HG02885 (cell line): ENCODE data around the gene TEDC2.

Experiments used
- ATAC-seq: cut with Tn5 transposase; IDR thresholded peaks from one replicate; pipeline ENCODE4 v1.9.1; 2021; ENCODE audit warnings: mild to moderate bottlenecking; ENCODE audit not compliant: unreplicated experiment, poor library complexity

The TEDC2 gene

DNA sequence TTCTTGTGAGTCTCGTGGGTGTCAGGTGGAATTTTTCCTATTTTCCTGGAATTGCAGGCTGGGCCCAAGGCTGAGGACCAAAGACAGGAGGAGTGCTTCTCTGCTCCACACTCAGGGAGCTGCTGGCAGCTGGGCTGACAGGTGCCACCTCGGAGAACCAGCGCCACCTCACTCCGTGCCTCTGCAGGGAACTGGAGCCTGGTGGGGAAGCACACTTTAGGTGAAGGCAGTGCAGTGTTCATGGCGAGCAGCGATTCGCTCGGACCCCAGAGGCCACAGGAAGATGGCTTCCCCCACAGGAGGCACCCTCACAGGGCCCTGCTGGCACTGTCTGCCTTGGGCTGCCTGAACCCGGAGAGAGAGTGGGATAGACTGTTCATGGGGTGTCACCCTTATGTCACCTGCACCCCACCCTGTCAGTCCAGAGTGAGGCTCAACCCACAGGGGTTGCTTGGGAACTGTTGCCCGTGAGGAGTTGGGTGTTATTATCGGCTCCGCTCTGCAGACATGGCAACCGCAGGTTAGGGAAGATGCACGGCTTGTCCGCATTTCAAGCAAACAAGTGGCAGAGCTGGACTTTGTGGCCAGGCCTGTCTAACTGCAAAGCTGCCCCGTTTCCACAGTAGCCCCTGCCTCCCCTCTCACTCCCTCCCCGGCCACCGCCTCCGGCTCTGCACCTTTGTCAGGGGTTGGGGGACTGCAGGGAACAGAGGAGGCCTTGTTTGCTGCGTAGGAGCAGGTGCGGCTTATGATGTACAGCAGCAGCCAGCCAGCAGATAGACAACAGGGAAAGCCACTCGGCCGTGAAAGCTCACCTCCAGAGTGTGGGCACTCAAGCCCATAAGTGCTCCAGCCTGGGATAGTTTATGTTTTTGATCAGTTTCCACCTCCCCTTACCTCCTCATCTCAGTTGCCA lies 30.5 kb downstream of the TEDC2 start:
- ATAC-seq = no peak

DNA sequence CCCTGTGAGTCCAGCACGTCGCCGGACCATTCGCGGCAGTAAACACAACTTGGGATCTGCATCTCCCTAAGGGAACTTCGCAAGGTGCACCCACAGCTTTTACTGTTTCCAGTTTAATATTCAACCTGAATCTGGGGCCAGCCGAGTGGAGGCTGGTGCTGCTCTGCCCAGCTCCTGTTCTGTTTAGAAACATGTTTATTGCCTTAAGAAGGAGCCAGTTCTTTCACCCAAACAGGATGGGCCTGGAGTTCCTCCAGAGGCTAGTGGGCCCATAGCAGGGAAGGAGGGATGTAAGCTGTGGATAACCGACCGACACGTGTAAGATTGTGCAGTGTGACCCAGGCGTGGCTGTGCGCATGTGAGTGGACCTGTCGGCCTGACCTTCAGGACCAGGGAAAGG lies 32.4 kb downstream of the TEDC2 start:
- no peak for ATAC-seq

DNA sequence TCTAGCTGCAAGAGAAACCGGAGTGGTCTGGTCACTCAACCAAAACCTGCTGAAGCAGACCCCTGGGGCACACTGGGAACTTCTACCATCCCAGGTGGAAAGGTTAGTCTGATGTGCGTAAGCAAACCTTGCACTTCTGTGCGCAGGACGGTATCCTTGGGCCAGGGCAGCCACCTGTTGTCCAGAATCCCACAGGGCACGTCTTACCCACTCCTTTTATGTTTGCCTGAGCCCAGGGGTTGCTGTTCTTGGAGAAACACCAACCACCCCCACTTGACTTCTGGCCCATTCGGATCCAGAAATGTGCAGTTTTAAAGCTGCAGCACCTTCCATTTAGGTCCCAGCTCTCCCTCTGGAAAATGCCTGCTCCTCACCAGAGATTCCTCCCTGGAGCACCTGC lies 33.7 kb downstream of the TEDC2 start:
- no peak for ATAC-seq

DNA sequence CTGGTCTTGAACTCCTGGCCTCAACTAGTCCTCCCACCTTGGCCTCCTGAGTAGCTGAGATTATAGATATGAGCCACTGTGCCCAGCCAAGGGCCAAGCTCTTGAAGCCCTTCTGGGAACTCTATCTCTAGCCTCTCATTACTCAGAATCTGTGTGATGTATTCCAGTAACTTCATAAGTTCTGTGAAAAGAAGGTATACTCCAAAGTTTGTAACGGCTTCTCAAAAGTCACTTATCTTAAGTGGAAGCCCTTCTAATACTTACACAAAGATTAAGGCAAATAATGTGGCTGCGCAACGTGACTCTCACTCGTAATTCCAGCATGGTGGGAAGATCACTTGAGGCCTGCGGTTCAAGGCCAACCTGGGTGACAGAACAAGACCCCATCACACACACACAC lies 34.7 kb downstream of the TEDC2 start:
- no peak for ATAC-seq

DNA sequence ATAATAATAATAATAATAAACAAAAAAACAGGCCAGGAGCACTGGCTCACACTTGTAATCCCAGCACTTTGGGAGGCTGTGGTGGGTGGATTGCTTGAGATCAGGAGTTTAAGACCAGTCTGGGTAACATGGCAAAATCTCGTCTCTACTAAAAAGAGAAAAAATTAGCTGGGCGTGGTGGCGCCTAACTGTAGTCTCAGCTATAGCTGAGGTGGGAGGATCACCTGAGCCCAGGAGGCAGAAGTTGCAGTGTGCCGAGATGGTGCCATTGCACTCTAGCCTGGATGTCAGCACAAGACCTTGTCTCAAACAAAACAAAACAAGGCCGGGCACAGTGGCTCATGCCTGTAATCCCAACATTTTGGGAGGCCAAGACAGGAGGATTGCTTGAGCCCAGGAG lies 35.1 kb downstream of the TEDC2 start:
- ATAC-seq = no peak

DNA sequence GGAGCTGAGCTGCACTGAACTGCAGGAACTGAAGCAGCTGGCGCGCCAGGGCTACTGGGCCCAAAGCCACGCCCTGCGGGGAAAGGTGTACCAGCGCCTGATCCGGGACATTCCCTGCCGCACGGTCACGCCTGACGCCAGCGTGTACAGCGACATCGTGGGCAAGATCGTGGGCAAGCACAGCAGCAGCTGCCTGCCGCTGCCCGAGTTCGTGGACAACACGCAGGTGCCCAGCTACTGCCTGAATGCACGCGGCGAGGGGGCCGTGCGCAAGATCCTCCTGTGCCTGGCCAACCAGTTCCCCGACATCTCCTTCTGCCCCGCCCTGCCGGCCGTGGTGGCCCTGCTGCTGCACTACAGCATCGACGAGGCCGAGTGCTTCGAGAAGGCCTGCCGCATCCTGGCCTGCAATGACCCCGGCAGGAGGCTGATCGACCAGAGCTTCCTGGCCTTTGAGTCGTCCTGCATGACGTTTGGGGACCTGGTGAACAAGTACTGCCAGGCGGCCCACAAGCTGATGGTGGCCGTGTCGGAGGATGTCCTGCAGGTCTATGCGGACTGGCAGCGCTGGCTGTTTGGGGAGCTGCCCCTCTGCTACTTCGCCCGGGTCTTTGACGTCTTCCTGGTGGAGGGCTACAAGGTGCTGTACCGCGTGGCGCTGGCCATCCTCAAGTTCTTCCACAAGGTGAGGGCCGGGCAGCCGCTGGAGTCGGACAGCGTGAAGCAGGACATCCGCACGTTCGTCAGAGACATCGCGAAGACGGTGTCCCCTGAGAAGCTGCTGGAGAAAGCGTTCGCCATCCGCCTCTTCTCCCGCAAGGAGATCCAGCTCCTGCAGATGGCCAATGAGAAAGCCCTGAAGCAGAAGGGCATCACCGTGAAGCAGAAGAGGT lies 36.6 kb downstream of the TEDC2 start:
- ATAC-seq = no peak

DNA sequence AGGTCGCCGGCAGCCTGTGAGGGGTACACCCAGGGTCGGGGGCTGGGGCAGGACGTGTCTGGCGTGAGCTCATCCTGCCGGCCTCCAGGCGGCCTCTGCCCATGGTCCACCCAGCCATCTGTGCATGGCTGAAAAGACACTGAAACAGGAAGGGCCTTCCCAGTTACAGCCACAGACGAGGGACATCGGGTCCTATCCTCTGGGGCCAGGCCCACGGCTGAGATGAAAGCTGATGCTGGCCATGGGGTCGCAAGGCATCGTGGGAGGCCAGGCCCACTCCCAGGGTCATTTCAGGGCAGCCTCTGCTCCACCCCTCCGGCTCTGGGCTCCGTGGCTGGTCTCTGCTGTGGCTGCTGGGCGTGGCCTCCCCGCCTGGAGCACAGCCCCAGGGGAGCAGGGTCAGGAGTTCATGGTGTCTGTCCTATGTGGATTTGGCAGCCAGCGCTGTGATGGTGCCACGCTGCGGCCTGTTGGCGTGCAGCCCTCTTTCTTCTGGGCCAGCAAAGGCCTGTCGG lies 37.3 kb downstream of the TEDC2 start:
- no peak for ATAC-seq

DNA sequence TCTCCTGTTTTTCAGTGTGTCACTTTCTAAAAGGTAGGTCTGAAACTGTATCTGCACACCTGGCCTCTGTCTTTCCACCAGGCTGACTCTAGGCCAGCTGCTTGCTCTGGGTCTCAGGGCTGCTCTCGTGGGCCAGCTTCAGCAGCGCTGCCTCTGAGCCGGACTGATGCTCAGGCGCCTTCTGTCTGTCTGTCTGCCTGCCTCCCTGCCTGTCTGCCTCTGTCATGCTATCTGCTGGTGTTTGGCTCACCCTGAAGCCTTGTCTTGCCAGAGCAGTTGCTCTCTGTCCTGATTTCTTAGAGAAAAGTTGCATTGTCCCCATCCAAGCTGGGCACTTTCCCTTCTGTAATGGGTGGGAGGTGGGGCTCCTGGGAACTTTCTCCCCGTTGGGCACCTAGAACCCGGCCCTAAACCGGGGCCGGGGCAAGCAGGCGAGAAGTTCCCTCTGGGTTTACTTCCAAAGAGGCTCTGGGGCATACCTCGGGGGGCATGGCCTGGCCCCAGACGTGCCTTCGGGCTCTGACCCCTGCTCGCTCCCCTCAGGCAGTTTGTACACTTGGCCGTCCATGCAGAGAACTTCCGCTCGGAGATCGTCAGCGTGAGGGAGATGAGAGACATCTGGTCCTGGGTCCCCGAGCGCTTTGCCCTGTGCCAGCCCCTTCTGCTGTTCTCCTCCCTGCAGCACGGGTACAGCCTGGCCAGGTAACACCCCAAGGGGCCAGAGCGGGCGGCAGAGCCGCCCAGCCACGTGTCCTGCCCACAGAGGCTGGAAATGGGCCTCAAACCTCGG lies 38.0 kb downstream of the TEDC2 start:
- no peak for ATAC-seq

DNA sequence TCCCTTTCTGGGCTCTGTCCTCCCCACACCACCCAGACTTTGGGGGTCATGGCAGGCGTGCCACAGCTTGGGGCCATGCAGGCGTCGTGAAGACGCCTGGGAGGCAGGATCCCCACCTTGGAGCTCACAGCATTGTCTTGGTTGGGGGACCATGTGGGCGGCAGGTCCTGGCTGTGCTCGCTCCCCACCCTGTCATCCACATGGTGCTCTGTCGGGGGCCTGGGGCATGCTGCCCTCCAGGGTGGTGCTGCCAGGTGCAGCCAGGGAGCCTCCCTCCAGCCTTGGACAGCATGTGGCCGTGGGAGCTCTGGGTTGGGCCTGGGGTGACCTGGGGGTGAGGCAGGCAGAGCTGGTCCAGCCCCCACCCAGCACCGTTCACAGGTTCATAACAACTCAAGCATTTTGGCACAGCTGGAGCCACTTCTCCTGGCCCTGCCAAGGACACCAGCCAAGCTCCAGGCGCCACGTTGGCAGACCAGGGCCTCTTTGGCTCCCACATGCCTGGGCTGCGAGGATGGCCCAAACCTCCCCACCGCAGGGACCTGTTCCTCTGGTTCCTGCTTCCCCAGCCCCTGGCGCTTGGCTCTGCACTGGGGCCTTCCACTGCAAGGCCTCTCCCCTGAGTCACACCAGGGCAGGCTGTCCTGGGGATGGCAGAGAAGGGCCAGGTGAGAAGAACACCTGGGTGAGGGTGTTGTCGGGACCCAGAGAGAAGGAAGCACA lies 38.8 kb downstream of the TEDC2 start:
- ATAC-seq = no peak

DNA sequence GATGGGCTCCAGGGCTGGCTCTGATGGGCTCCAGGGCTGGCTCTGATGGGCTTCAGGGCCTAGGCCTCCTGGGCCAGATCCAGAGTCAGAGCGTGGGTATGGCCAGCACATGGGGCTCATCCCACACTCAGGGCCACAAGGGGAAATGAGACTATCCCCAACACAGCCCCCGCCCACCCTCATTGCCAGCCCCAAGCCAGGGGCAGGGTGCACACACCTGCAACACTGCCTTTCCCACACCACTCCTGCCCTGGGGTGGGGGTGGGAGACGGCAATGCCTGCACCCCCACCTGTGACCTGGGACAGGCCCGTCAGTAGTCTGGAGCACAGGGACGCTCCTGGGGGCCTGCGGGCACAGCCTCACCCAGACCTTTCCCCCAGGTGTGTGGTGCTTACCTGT lies 39.5 kb downstream of the TEDC2 start:
- ATAC-seq = no peak

DNA sequence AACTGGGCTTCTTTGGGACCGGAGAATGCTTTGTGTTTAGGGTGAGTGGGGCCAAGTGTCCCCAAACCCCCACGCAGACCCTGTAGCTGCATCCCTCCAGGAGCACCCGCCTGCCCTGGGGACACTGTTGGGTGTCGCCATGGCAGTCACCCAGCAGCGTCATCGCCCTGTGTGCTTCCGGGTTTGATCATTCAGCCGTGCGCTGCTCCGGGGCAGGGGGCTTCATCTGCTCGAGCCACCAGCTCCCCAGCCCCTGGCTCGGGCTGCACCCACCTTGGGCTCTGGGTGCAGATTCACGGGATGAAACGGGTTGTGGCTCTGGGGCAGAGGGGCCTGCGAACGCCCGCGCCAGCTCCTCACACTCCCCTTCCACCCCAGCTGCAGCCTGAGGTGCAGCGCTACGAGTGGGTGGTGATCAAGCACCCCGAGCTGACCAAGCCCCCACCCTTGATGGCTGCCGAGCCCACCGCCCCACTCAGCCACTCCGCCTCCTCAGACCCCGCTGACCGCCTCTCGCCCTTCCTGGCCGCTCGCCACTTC lies 40.1 kb downstream of the TEDC2 start:
- no peak for ATAC-seq

DNA sequence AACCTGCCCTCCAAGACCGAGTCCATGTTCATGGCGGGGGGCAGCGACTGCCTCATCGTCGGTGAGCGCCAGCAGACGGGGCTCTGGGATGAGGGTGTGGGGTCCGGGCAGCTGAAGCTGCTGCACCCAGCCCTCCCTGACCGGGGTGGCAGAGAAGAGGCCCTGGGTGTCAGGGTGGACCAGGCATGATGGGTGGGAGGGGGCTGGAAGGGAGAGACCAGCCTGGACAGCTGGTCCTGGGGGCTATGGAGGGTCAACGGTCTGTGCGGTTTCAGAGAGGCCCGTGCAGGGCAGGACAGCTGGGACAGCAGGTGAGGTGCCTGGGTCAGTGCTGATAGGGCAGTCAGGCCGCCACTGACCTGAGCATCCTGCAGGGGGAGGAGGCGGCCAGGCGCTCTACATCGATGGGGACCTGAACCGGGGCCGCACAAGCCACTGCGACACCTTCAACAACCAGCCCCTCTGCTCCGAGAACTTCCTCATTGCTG lies 40.6 kb downstream of the TEDC2 start:
- no peak for ATAC-seq

DNA sequence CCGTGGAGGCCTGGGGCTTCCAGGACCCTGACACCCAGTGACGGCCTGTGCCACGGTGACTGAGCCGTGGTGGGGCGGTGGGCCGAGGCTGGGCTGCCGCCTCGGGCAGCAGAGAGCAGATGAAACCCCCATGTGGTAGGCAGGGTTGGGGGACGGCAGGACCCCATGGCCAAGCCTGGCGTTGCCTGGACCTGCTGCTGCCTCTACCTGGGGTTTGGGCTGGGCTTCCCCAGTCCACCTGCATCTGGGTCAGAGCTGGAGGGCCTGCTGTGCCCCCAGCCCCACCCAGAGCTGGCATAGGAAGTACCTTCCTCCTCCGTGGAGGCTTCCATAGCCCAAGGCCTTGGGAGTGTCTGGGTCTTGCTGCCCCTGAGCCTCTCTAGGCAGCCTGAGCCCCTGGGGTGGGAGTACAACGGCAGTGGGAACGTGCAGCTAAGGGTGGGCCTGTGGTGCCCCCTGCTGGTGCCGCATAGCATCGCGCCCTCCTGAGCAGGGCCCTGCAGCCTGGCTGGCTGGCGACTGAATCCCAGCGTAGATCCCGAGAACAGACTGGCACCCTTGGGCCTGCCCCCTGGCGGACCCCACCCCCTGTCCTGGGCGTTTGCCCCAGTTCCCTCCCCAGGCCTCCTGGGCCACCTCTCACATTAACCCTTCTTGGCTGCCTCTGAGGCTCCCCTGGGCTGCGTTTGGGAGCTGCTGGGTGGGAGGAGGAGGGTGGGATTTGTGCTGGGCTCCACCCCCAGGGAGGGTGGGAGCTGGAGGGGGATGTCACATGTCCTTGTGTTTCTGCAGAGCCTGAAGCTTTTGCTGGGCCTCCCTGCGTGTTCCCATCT lies 41.2 kb downstream of the TEDC2 start:
- no peak for ATAC-seq

DNA sequence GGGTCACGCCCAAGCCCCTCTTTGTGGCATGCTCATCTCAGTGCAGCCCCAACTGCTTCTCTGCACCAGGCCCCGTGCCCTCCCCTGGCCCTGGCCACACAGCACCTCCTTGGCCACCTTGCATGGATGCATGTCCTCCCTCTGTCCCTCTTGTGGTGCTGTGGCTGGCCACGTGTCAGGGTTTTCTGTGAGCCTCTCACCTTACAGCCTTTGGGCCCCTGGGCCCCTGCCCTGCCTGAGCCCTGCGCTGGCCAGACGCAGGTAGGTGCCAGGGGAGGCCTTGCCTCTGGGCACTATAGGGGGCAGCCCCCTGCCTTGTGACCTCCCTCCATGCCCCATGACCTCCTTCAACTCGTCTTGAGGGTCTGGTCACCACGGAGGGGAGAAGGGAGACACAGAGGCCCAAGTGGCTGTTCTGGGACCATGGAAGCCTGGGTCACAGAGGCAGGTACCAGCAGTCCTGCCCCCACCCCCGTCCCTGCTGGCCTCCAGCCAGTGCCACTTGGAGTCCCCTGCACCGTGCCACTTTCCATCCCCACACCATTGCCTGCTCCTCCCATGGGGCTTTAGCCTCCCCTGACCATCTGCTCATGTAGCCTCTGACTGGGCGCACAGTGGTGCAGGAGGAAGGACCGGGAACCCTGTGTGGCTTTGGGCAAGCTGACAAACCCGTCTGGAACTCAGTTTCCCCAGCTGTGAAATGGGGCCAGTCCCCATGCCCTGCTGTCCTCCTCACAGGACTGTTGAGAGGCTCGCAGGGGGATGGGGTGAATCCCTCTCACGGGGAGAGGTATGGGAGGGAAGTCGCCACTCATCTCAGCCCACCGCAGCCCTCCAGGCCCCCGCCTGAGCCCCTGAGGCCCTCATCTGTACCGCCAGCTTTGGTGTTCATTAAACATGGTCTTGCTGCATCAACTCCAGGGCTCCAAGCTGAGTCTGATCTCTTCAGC lies 42.3 kb downstream of the TEDC2 start:
- ATAC-seq = no peak

DNA sequence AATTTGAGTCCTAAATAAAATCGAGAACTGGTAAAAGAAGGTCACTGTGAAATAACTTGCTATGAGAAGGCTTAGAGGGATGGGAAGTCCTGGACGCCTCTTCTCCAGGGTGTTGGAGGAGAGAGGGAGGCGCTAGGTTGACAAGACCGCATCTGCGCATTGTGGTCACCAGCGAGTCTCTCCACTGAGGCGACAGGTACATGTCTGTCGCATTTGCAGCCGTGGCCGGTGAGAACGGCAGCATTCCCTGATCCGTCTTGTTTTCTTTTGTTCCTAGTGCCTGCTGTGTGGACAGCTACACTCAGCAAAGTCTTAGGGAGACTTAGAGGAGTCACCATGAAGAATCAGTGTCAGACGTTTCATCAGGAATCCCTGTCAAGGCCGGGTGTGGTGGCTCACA lies 45.8 kb downstream of the TEDC2 start:
- no peak for ATAC-seq

DNA sequence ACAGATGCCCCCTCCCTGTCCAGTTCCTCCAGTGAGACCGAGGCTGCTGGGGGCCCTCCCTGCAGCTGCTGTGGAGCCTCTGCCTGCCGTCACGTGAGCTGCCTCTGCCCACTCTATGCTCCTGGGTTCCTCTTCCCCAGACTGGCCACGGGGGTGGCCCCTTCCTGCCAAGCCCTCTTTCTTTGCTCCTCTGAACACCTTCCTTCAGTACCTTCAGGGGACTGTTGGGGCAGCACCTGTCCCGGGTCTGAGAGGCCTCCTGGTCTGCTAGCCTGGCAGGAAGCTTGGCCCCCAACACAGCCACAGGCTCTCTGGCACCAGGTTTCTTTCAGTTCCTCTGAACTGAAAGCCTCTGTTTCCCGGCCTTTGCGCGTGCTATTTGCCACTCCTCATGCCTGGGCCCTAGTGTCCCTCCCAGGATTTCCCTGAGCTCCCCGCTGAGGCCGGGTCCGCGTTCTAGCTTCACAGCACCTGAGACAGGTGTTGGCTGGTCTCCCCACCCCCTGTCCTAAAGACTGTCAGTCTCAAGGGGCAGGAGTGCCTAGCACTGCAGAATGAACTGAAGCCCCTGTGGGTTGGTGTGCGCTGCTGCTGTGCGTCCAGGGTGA lies 47.2 kb downstream of the TEDC2 start:
- peak; percentile 56 for ATAC-seq

DNA sequence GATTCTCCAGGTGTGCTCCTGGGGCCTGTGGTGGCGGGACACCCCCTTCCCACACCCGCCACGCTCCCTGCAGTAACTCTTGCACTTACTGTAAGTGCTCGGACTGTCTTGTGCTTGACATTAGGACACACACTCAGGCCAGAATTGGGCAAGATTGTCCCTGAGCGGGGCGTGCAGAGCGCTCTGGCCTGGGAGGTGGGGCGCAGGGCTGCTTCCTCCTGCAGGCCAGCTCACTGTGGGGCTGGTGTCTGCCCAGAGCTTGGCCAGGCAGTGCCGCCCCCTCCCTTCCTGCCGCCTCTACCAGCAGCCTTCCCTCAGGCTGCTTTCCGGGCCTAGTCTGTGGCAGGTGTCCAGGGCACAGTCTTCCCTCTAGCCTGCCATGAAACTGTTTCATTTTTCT lies 47.8 kb downstream of the TEDC2 start:
- ATAC-seq = peak; percentile 9
